HG03064 (cell line): ENCODE data around the gene AGAP1.

ENCODE experiments used
- ATAC-seq: cut with Tn5 transposase; IDR thresholded peaks from one replicate; pipeline ENCODE4 v1.9.1; 2021; ENCODE audit warnings: low read depth; ENCODE audit not compliant: unreplicated experiment

Gene AGAP1

GRCh38 chr2:235527806-235528469, 34.1 kb downstream of the AGAP1 start:
- no peak for ATAC-seq

GRCh38 chr2:235529621-235530020, 35.8 kb downstream of the AGAP1 start:
- ATAC-seq: no peak

- no peak for ATAC-seq
Measured at GRCh38 chr2:235530735-235531134, 36.9 kb downstream of the AGAP1 start.

GRCh38 chr2:235532307-235532706, 38.5 kb downstream of the AGAP1 start:
- ATAC-seq: no peak

- ATAC-seq: no peak
Measured at GRCh38 chr2:235533198-235533597, 39.4 kb downstream of the AGAP1 start.

GRCh38 chr2:235533616-235534385, 40.0 kb downstream of the AGAP1 start:
- ATAC-seq: no peak

GRCh38 chr2:235534678-235535422, 41.0 kb downstream of the AGAP1 start:
- no peak for ATAC-seq

- no peak for ATAC-seq
Measured at GRCh38 chr2:235535423-235536130, 41.7 kb downstream of the AGAP1 start.

GRCh38 chr2:235536711-235537110, 42.9 kb downstream of the AGAP1 start:
- no peak for ATAC-seq

GRCh38 chr2:235537186-235537585, 43.3 kb downstream of the AGAP1 start:
- ATAC-seq: no peak

GRCh38 chr2:235537587-235537986, 43.7 kb downstream of the AGAP1 start:
- no peak for ATAC-seq

GRCh38 chr2:235538144-235538639, 44.3 kb downstream of the AGAP1 start:
- no peak for ATAC-seq

GRCh38 chr2:235538981-235539380, 45.1 kb downstream of the AGAP1 start:
- no peak for ATAC-seq

- ATAC-seq: no peak
Measured at GRCh38 chr2:235539773-235540172, 45.9 kb downstream of the AGAP1 start.

- no peak for ATAC-seq
Measured at GRCh38 chr2:235541016-235541415, 47.2 kb downstream of the AGAP1 start.

GRCh38 chr2:235541838-235542549, 48.2 kb downstream of the AGAP1 start:
- ATAC-seq: no peak

GRCh38 chr2:235542733-235543127, 48.9 kb downstream of the AGAP1 start:
- ATAC-seq: no peak

GRCh38 chr2:235543128-235543750, 49.4 kb downstream of the AGAP1 start:
- no peak for ATAC-seq

- no peak for ATAC-seq
Measured at GRCh38 chr2:235543851-235544688, 50.2 kb downstream of the AGAP1 start.
